ENCODE measurements around the gene ADAMTS7.
A peak's percentile ranks its signal among the peaks of the same experiment; 100 is the strongest.

Gene ADAMTS7

DNA sequence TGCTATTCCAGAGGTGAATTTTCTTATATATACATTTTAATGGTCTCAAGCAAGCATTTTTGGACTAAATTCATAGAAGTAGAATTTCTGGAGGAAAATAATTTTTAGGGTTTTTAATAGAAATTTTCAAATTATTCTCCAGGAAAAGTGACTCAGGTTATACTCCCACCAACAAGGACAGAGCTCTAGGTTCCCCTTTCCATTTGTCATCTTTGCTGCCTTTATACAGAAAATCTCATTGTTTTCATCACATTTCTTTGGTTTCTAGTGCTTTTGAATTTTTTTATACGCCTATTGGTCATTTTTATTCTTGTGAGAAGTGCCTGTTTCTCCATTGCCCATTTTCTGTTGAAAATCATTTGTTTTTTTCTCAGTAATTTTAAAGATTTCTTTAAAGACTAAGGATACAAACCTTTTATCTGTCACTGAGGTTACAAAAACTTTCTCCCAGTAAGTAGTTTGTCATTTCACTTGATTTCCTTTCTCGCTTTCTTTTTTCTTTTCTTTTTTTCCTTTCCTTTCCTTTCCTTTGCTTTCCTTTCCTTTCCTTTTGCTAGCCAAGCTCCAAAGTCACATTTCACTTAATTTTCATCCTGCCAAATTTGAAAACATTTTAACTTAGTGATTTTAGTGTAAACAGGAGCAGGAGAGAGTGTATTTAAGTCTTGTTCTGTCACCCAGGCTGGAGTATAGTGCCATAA lies 93.2 kb downstream of the ADAMTS7 start:
- DNase-seq = no peak

DNA sequence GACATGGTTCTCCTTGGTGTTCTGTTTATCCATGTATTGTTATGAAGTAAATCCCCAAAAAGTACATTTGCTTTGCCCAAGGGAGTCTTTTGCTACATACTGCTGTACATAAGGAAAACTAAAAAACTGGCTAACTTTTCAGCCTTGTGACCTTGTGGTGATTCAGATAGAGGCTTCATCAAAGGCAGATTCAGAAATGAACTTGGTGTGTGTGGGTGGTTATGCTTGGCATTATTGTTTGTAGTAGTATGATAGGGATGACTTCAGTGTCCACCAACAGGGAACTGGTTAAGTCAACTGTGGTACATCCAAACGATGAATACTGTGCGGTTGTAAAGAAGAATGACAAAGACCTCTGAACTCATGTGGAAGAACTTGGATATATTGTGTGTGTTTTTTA lies 94.6 kb downstream of the ADAMTS7 start:
- no peak for DNase-seq

DNA sequence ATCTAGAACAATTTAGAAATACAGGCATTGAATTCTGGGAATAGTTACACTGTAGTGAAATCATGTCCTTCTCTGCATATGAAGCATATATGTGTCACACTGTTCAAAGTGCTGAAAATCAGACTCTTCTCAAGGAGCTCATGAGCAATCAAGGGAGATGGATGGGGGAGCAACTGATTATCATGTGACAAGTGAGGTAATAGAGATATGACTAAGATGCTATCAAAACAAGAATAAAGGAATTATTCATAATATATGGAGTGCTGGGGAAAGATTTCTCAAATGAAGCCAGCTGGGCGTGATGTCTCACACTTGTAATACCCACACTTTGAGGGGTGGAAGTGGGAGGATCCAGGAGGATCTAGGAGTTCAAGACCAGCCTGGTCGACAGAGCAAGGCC lies 95.3 kb downstream of the ADAMTS7 start:
- no peak for DNase-seq

DNA sequence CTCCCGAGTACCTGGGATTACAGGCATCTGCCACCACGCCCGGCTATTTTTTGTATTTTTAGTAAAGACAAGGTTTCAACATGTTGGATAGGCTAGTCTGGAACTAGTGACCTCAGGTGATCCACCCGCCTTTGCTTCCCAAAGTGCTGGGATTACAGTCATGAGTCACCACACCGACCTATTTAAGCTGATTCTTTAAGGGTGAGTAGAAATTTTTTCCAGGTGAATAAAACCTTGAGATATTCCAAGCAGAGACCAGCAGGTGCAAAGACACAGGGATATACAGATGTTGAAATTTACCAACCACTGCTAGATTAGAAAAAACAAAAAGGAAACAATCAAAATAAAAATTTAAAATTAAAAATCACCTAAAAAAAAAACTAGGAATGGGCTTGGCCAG lies 95.8 kb downstream of the ADAMTS7 start:
- no peak for DNase-seq

DNA sequence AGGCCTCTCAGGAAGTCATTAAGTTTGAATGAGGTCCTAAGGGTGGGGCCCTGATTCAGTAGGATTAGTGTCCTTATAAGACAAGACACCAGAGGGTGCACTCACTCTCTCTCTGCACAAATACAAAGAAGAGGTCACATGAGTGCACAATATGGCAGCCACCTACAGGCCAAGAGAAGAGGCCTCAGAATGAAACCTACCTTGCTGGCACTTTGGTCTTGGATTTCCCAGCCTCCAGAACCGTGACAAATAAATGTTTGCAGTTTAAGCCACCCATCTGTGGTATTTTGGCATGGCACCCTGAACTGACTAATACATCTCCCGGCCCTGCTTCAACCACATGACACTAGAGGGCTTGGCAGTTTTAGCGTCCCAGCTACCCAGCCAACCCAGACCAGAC lies 96.4 kb downstream of the ADAMTS7 start:
- DNase-seq = no peak

DNA sequence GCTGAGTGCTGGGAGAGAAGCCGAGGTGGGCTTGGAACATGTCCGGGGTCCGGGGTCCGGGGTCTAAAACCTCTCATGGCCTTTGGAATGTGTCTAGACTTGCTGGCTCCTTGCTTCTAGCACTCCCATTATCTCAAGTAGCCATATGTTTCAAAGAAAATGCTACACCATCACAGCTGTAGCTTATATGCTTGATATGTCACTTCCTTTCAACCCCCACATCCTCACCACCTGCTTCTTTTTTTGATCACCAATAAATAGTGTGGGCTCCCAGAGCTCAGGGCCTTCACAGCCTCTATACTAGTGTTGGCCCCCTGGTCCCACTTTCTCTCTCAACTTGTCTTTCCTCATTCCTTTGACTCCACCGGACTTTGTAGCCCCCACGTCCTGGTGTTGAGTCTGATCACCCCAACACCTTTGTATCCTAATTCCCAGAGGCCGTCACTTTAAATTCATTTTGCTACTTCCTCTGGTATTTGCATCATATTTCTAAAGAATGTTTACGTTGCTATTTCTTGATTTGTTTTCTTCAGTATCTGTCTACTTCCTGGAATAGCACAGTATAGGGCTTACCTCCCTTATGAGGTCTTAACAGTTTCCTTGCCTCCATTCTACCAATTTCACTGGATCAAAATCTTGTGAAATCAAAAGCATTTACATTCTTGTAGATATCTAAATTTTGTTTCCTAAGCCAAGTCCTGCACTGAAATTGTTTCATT lies 98.3 kb downstream of the ADAMTS7 start:
- no peak for DNase-seq

DNA sequence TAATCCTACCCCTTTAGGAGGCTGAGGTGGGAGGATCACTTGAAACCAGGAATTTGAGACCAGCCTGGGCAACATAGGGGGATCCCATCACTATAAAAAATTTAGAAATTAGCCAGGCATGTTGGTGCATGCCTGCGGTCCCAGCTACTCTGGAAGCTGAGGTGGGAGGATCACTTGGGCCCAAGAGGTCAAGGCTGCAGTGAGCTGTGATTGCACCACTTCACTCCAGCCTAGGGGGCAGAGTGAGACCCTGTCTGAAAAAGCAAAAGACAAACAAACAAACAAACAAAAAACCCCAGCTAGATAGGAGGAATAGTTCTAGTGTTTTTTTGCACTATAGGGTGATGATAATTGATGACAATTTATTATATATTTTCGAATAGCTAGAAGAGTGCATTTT lies 99.6 kb downstream of the ADAMTS7 start:
- DNase-seq = no peak

DNA sequence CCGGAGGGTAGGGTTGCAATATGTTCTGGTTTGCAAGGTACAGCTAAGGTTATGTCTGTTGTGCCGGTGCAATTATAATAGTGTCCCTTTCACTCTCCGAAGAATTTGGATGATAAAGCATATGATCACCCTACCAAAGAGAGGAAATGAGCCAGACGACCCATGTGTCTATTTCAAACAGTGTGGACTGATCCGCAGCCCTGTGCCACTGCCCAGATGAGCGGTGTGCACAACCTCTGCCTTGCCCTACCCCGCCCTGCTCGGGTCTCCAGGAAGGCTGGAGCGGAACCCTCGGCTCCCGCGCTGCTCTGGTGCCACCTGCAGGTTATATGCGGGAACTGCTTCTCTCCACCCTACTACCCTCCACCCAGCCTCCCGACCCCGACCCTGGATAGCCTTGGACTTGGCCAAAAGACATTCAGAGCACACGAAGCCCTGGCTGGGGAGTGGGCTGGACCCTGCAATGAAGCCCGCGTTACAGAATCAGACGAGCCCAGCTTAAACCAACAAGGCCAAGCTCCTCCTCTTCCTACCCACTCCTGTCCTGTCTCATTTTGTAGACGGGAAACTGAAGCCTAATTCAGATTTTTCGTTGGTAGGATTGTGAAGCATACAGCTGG lies 101.9 kb downstream of the ADAMTS7 start:
- peak in 1 of 2 experiments; percentile 14 for DNase-seq
